HG03025 (cell line): ENCODE results near the gene P2RX1.

Experiments
- ATAC-seq: cut with Tn5 transposase; IDR thresholded peaks from one replicate; pipeline ENCODE4 v1.9.1; 2021; ENCODE audit warnings: mild to moderate bottlenecking, moderate library complexity; ENCODE audit not compliant: unreplicated experiment, low FRiP score

P2RX1 gene

GRCh38 chr17:3890082-3890877 is 26.0 kb downstream of the P2RX1 start:
- ATAC-seq, result no peak

GRCh38 chr17:3889325-3890012 is 26.8 kb downstream of the P2RX1 start:
- ATAC-seq, result no peak

- ATAC-seq, result no peak
Measured at GRCh38 chr17:3888343-3889171, 27.7 kb downstream of the P2RX1 start.

GRCh38 chr17:3887804-3888203 is 28.5 kb downstream of the P2RX1 start:
- ATAC-seq, result no peak

GRCh38 chr17:3887394-3887793 is 28.9 kb downstream of the P2RX1 start:
- ATAC-seq, result no peak

- no peak for ATAC-seq
Measured at GRCh38 chr17:3886776-3887175, 29.5 kb downstream of the P2RX1 start.

GRCh38 chr17:3885970-3886369 is 30.3 kb downstream of the P2RX1 start:
- no peak for ATAC-seq

GRCh38 chr17:3885271-3885670 is 31.0 kb downstream of the P2RX1 start:
- ATAC-seq, result no peak

- ATAC-seq, result no peak
Measured at GRCh38 chr17:3884188-3884587, 32.1 kb downstream of the P2RX1 start.

GRCh38 chr17:3882276-3882675 is 34.0 kb downstream of the P2RX1 start:
- ATAC-seq, result no peak

GRCh38 chr17:3880983-3881382 is 35.3 kb downstream of the P2RX1 start:
- ATAC-seq, result no peak

- ATAC-seq, result no peak
Measured at GRCh38 chr17:3879591-3880417, 36.5 kb downstream of the P2RX1 start.

- no peak for ATAC-seq
Measured at GRCh38 chr17:3879186-3879585, 37.1 kb downstream of the P2RX1 start.

- no peak for ATAC-seq
Measured at GRCh38 chr17:3877220-3877619, 39.0 kb downstream of the P2RX1 start.

GRCh38 chr17:3875317-3875716 is 40.9 kb downstream of the P2RX1 start:
- no peak for ATAC-seq

- ATAC-seq, result no peak
Measured at GRCh38 chr17:3873862-3874261, 42.4 kb downstream of the P2RX1 start.

GRCh38 chr17:3870871-3871306 is 45.4 kb downstream of the P2RX1 start:
- ATAC-seq, result no peak

- ATAC-seq, result no peak
Measured at GRCh38 chr17:3867606-3868005, 48.7 kb downstream of the P2RX1 start.

- ATAC-seq, result no peak
Measured at GRCh38 chr17:3867106-3867505, 49.2 kb downstream of the P2RX1 start.

GRCh38 chr17:3866276-3866675 is 50.0 kb downstream of the P2RX1 start:
- no peak for ATAC-seq
